Measurements from ENCODE around the gene ITGB8. TPM values are rescaled to one million over a fixed set of nuclear protein-coding genes. Genes with fewer than 3 reads are reported as not detected.

The ITGB8 gene
- total and polyA plus RNA-seq, 2 of the 4 experiments (the other 2 are of a cell fraction) = 2.6 to 10.2 TPM

GRCh38 chr7:20401861-20402746 lies 71.4 kb downstream of the ITGB8 start:
- H3K4me2 ChIP-seq (ENCODE audit: low read depth, low read length) = no peak overlapping the region
- BruUV-seq (replicated peaks) = no TSS peak
- no peak overlapping the region for H4K91ac ChIP-seq (ENCODE audit: insufficient read depth, low read depth, low read length)
- no peak overlapping the region for H3K4ac ChIP-seq (ENCODE audit: low read depth, low read length)
- no peaks in the 10 kb centered on the region for H3K79me1 ChIP-seq (ENCODE audit: low read depth in 1 of 2, low read length in 2 of 2)
- H4K5ac ChIP-seq (ENCODE audit: low read depth, low read length) = no peak overlapping the region
- no peak overlapping the region for H2BK20ac ChIP-seq (ENCODE audit: low read depth, low read length)
- no peak overlapping the region for H3K27ac ChIP-seq (ENCODE audit: insufficient read depth, low read length)
- peaks cover 12% of the 10 kb centered on the region; the same call in 1 of the 2 replicates for H3K36me3 ChIP-seq (ENCODE audit: control insufficient read depth, insufficient read depth, low read length)
- H3K9me3 ChIP-seq (ENCODE audit: control insufficient read depth, insufficient read depth, low read length) = no peaks in the 10 kb centered on the region
- in situ Hi-C loops (cut with MboI; ENCODE audit: low sequenced_read_pairs) (no loop called here), dilution Hi-C loops (cut with HindIII; ENCODE audit: low sequenced_read_pairs, unreplicated experiment) (no loop called here), intact Hi-C loops (cut with micrococcal nuclease) (loop anchor here (10.0 kb wide), 1 partner anchor 417 kb away; no protein-coding TSS in a partner anchor)
- no peak overlapping the region for H3K9ac ChIP-seq (ENCODE audit: low read depth, low read length)
- H4K8ac ChIP-seq (ENCODE audit: low read depth in 2 of 2, low read length in 2 of 2) = no peak overlapping the region
- no peak overlapping the region for H2AK5ac ChIP-seq (ENCODE audit: low read depth, low read length)
- DNase-seq (no peak), ATAC-seq (ENCODE audit: low read depth) (no peak)
- H3K4me1 ChIP-seq (ENCODE audit: control insufficient read depth, insufficient read depth, low read length) = no peaks in the 10 kb centered on the region
- no peaks in the 10 kb centered on the region for H3K27me3 ChIP-seq (ENCODE audit: control insufficient read depth, insufficient read depth, low read length)
- no peak overlapping the region for H2BK5ac ChIP-seq (ENCODE audit: low read depth, low read length, poor library complexity, severe bottlenecking)
- H3K14ac ChIP-seq (replicated peaks; ENCODE audit: low read depth, low read length) = no peak overlapping the region
- no peaks in the 10 kb centered on the region for H4K20me1 ChIP-seq (ENCODE audit: insufficient read depth, low read length)
- no peak overlapping the region for H3K18ac ChIP-seq (ENCODE audit: low read depth, low read length)
- H2BK15ac ChIP-seq (ENCODE audit: low read depth, low read length) = no peak overlapping the region
- ChIA-PET CTCF (no interaction called here), POLR2A (ENCODE audit: unreplicated experiment) (no interaction called here)
- no peak overlapping the region for H3K56ac ChIP-seq (ENCODE audit: extremely low read depth, insufficient read depth, low read length)
- no CpG with 5 or more reads among the region's 3 CpGs for WGBS, 2 experiments (ENCODE audit: extremely low coverage in 2 of 2, insufficient read length in 1 of 2)
- H3K9me1 ChIP-seq (ENCODE audit: insufficient read depth, low read length) = no peaks in the 10 kb centered on the region
- H2BK120ac ChIP-seq (ENCODE audit: low read depth, low read length) = no peak overlapping the region
- no peak overlapping the region for H2AK9ac ChIP-seq (replicated peaks; ENCODE audit: low read depth, low read length, poor library complexity)
- H2AFZ ChIP-seq (replicated peaks; ENCODE audit: low read length, poor library complexity) = no peak overlapping the region
- TF ChIP-seq MXI1 (IDR thresholded peaks at IDR 0.05; ENCODE audit: borderline replicate concordance, low read depth, low read length) = no peak
- TF ChIP-seq ELK1 (IDR thresholded peaks at IDR 0.05; ENCODE audit: borderline replicate concordance, low read depth, low read length) = no peak
- no peak for TF ChIP-seq USF2 (IDR thresholded peaks at IDR 0.05; ENCODE audit: low read depth, low read length)
- no peak for TF ChIP-seq CTCF (conservative IDR thresholded peaks at IDR 0.05; ENCODE audit: low read depth, low read length)
- TF ChIP-seq MAZ (IDR thresholded peaks at IDR 0.05; ENCODE audit: borderline replicate concordance, low read depth, low read length) = no peak
- TF ChIP-seq POLR2A (IDR thresholded peaks at IDR 0.05; ENCODE audit: low read depth, low read length) = no peak
- TF ChIP-seq RAD21 (IDR thresholded peaks at IDR 0.05; ENCODE audit: low read length) = no peak
- no peak for TF ChIP-seq RFX5 (IDR thresholded peaks at IDR 0.05; ENCODE audit: low read depth, low read length)
- H3K23ac ChIP-seq (ENCODE audit: low read depth, low read length) = no peak overlapping the region
- H3K4me3 ChIP-seq (ENCODE audit: insufficient read depth, low read depth, low read length) = no peak overlapping the region

Measured in IMR-90 (cell line).